Activated CD8-positive, alpha-beta memory T cell treated with anti-CD3 and anti-CD28 coated beads, Interleukin-2, amount 50 U/mL, for 4 hours (primary cell): Measurements from ENCODE around the gene RPH3AL.
"Not testable (repeated sequence)": the region's sequence is repeated elsewhere in the genome, so short reads cannot be mapped to it uniquely, and the experiment has no call there.

Experiments
- DNase-seq: peaks from one replicate; pipeline ENCODE4 v3.0.0-alpha.2; 2020

Gene RPH3AL

GRCh38 chr17:234994-235830 lies 117.4 kb downstream of the RPH3AL start:
- DNase-seq: peak; percentile 0

- DNase-seq: peak; percentile 5
Measured at GRCh38 chr17:234163-234993, 118.2 kb downstream of the RPH3AL start.

GRCh38 chr17:233473-233941 lies 119.1 kb downstream of the RPH3AL start:
- peak; percentile 1 for DNase-seq

GRCh38 chr17:231966-232807 lies 120.4 kb downstream of the RPH3AL start:
- DNase-seq: peak; percentile 12

GRCh38 chr17:231191-231965 lies 121.2 kb downstream of the RPH3AL start:
- peak; percentile 7 for DNase-seq

- peak; percentile 3 for DNase-seq
Measured at GRCh38 chr17:230395-230770, 122.2 kb downstream of the RPH3AL start.

GRCh38 chr17:229709-230394 lies 122.8 kb downstream of the RPH3AL start:
- peak; percentile 2 for DNase-seq

- DNase-seq: no peak
Measured at GRCh38 chr17:228951-229708, 123.5 kb downstream of the RPH3AL start.

- no peak for DNase-seq
Measured at GRCh38 chr17:227946-228615, 124.5 kb downstream of the RPH3AL start.

- no peak for DNase-seq
Measured at GRCh38 chr17:227078-227945, 125.3 kb downstream of the RPH3AL start.

GRCh38 chr17:226108-227077 lies 126.2 kb downstream of the RPH3AL start:
- DNase-seq: no peak

- DNase-seq: no peak
Measured at GRCh38 chr17:225551-225950, 127.1 kb downstream of the RPH3AL start.

- not testable (repeated sequence) for DNase-seq
Measured at GRCh38 chr17:224576-224975, 128.0 kb downstream of the RPH3AL start.

- DNase-seq: no peak
Measured at GRCh38 chr17:223723-224471, 128.7 kb downstream of the RPH3AL start.

- no peak for DNase-seq
Measured at GRCh38 chr17:222172-222571, 130.4 kb downstream of the RPH3AL start.

GRCh38 chr17:219696-220095 lies 132.9 kb downstream of the RPH3AL start:
- DNase-seq: no peak
